Gastroesophageal sphincter (tissue), 3 donors: ENCODE results near the gene NDUFAB1.

Source experiments
- CTCF ChIP-seq, 4 experiments: fragments of 200-600 bp in 2 of 4; fragments of 450-650 bp in 2 of 4; sonication (generic) in 1 of 4; IDR thresholded peaks; one replicate each; pipeline ENCODE4 v1.5.1; 2017 to 2019; ENCODE audit warnings: antibody characterized with exemption in 4 of 4, mild to moderate bottlenecking in 2 of 4, moderate library complexity in 2 of 4
- EP300 ChIP-seq: sonication (generic); formaldehyde crosslinking; IDR thresholded peaks from one replicate; pipeline ENCODE4 v1.6.1; 2017; ENCODE audit warnings: antibody characterized with exemption, mild to moderate bottlenecking
- POLR2A ChIP-seq, 2 donors: fragments of 450-650 bp; IDR thresholded peaks; one replicate each; pipeline ENCODE4 v1.6.1; 2017; ENCODE audit warnings: antibody characterized with exemption in 2 of 2, mild to moderate bottlenecking in 2 of 2, moderate library complexity in 1 of 2
- POLR2AphosphoS5 ChIP-seq: sonication (generic); formaldehyde crosslinking; IDR thresholded peaks from one replicate; pipeline ENCODE4 v1.6.1; 2017; ENCODE audit warnings: antibody characterized with exemption

GRCh38 chr16:23563186-23563585 lies 32.9 kb downstream of the NDUFAB1 start:
- no peak for TF ChIP-seq CTCF (IDR thresholded peaks at IDR 0.05)
- TF ChIP-seq EP300: no peak
- no peak for TF ChIP-seq POLR2AphosphoS5
- no peak for TF ChIP-seq POLR2A (IDR thresholded peaks at IDR 0.05)
